ENCODE measurements around the gene TNC.

The TNC gene

GRCh38 chr9:115043632-115044031 is 74.3 kb downstream of the TNC start:
- no peak for DNase-seq

- no peak for DNase-seq
These were observed 75.0 kb downstream of the TNC start for GRCh38 chr9:115042781-115043509.

GRCh38 chr9:115039516-115040120 is 78.3 kb downstream of the TNC start:
- DNase-seq: no peak

GRCh38 chr9:115038178-115038577 is 79.8 kb downstream of the TNC start:
- no peak for DNase-seq

- no peak for DNase-seq
These were observed 81.3 kb downstream of the TNC start for GRCh38 chr9:115036691-115037090.

GRCh38 chr9:115035841-115036612 is 81.9 kb downstream of the TNC start:
- no peak for DNase-seq

- DNase-seq: no peak
These were observed 83.2 kb downstream of the TNC start for GRCh38 chr9:115034801-115035200.

GRCh38 chr9:115033800-115034199 is 84.2 kb downstream of the TNC start:
- DNase-seq: no peak

GRCh38 chr9:115032296-115032695 is 85.7 kb downstream of the TNC start:
- DNase-seq: no peak

GRCh38 chr9:115030006-115030405 is 88.0 kb downstream of the TNC start:
- DNase-seq: no peak

GRCh38 chr9:115025721-115026120 is 92.2 kb downstream of the TNC start:
- no peak for DNase-seq

GRCh38 chr9:115024925-115025535 is 92.9 kb downstream of the TNC start:
- DNase-seq: no peak

- no peak for DNase-seq
These were observed 95.1 kb downstream of the TNC start for GRCh38 chr9:115022760-115023434.

GRCh38 chr9:115018547-115019435 is 99.2 kb downstream of the TNC start:
- no peak for DNase-seq

GRCh38 chr9:115016344-115016743 is 101.6 kb downstream of the TNC start:
- no peak for DNase-seq

- DNase-seq: no peak
These were observed 102.8 kb downstream of the TNC start for GRCh38 chr9:115015018-115015635.

GRCh38 chr9:115014438-115014837 is 103.5 kb downstream of the TNC start:
- DNase-seq: no peak

GRCh38 chr9:115013998-115014397 is 104.0 kb downstream of the TNC start:
- DNase-seq: no peak

- no peak for DNase-seq
These were observed 105.5 kb downstream of the TNC start for GRCh38 chr9:115012486-115012885.

GRCh38 chr9:115010874-115011273 is 107.1 kb downstream of the TNC start:
- DNase-seq: no peak

- DNase-seq: no peak
These were observed 109.3 kb downstream of the TNC start for GRCh38 chr9:115008536-115009270.

Measured in activated gamma-delta T cell (primary cell).